ENCODE data around the gene LRRC74B.

Gene LRRC74B

DNA sequence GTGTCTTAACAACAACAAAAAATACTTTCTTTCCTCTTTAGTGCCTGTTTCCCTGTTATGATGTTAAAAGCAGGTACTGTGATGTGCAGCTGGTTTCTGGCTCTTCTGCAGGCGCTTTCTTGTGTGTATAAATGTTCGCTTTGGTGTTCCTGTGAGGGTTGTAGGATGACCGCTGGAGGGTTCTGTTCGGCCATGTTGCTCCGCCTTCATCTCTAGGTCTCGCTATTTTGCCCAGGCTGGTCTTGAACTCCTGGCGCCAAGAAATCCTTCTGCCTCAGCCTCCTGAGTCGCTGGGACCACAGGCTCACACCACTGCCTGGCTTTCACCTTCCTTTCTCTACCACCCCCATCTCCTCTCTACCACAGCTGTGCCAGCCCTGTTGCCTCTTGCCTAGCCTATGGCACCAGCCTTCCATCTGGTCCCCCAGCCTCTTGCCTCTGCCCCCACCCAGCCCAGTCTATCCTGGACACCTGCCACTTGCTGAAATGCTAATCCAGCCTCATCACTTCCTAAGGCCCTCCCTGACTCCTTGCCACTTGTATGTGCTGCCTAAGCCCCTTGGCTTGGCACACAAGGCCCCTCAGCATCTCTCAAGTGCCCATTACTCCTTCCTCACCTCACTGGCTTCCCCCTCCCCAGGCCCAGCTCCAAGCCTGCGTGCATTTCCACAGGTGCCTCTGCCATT is 5.5 kb downstream of the LRRC74B start:
- H3K36me3 ChIP-seq = no peaks in the 10 kb centered on the region
- no peak for TF ChIP-seq CTCF (IDR thresholded peaks at IDR 0.05; ENCODE audit: low read depth, low read length)
- no peaks in the 10 kb centered on the region for H3K27me3 ChIP-seq (ENCODE audit: insufficient read depth, low read depth, severe bottlenecking)
- no peak overlapping the region for H3K4me3 ChIP-seq (ENCODE audit: low read depth, low read length)
- DNase-seq = no peak
- H3K27ac ChIP-seq = no peak overlapping the region
- no peaks in the 10 kb centered on the region for H3K9me3 ChIP-seq (ENCODE audit: severe bottlenecking)

DNA sequence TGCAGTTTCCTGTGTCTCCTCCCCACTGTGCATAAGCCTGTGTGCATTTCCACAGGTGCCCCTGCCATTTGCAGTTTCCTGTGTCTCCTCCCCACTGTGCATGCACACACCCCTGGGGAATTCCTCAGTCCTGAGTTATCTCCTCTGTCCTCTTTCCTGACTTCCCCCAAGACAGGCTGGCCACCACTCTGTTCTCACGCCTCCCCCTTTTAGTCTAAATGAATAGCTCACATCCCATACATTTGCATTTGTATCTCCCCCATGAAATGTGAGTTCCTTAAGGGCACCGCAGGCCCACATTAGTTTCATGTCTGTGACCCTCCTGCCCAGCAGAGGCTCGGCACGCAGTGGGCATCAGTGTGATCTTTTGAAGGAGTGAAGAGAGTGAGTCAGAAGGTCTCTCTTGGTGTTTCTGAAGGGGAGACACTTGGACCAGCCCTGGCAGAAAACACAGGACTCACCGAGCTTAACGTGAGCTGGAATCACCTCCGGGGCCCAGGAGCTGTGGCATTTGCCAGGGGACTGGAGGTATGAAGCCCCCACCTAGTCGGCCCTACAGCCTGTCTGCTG is 6.2 kb downstream of the LRRC74B start:
- Histone ChIP-seq H3K36me3 (no peaks in the 10 kb centered on the region), H3K27me3 (ENCODE audit: insufficient read depth, low read depth, severe bottlenecking) (no peaks in the 10 kb centered on the region), H3K9me3 (ENCODE audit: severe bottlenecking) (no peaks in the 10 kb centered on the region), H3K27ac (no peak overlapping the region), H3K4me3 (ENCODE audit: low read depth, low read length) (no peak overlapping the region)
- TF ChIP-seq CTCF (IDR thresholded peaks at IDR 0.05; ENCODE audit: low read depth, low read length) = no peak
- no peak for DNase-seq

DNA sequence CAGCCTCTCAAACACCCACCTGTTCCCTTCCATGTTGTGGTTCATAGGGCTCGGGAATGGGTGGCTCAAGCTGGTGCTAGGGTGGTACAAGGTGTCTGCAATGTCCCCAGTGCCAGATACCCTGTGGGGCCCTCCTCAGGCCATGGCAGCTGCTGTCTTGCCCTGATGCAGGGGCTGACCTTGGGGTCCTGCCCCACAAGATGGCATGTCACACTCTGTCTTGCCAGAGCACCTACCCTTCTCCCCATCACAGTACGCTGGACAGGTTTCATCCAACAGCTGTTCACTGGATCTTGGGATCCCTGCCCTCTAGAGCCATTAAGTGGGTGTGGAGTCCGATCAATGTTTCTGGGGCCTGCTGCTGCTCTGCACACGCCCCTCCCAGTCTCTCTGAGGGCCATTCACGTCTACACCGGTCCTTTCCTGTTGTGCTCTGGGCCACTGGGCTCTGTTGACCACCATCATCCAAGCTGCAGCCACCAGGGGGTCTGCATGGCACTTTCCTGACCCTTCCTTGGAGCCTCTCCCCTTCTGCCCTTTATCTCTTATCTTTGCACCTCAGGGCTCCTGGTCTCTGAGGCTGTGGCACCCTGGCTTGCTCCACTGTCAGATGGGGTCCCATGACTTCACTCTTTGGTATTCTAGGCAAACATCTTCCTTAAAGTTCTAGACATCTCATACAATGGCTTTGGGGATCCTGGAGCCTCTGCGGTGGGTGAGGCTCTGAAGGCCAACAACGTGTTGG is 7.1 kb downstream of the LRRC74B start:
- TF ChIP-seq CTCF (IDR thresholded peaks at IDR 0.05; ENCODE audit: low read depth, low read length) = no peak
- H3K36me3 ChIP-seq = no peaks in the 10 kb centered on the region

GRCh38 chr22:21054046-21054713 is 8.4 kb downstream of the LRRC74B start:
- no peak for TF ChIP-seq CTCF (IDR thresholded peaks at IDR 0.05; ENCODE audit: low read depth, low read length)
- Histone ChIP-seq H3K36me3 (no peaks in the 10 kb centered on the region), H3K27ac (no peak overlapping the region), H3K9me3 (ENCODE audit: severe bottlenecking) (no peaks in the 10 kb centered on the region), H3K4me3 (ENCODE audit: low read depth, low read length) (no peak overlapping the region), H3K27me3 (ENCODE audit: insufficient read depth, low read depth, severe bottlenecking) (no peaks in the 10 kb centered on the region)
- no peak for DNase-seq

More for the DNA sequence above, 7.1 kb downstream of the LRRC74B start:
- Histone ChIP-seq H3K27ac (no peak overlapping the region), H3K4me3 (ENCODE audit: low read depth, low read length) (no peak overlapping the region), H3K27me3 (ENCODE audit: insufficient read depth, low read depth, severe bottlenecking) (no peaks in the 10 kb centered on the region), H3K9me3 (ENCODE audit: severe bottlenecking) (no peaks in the 10 kb centered on the region)
- no peak for DNase-seq

DNA sequence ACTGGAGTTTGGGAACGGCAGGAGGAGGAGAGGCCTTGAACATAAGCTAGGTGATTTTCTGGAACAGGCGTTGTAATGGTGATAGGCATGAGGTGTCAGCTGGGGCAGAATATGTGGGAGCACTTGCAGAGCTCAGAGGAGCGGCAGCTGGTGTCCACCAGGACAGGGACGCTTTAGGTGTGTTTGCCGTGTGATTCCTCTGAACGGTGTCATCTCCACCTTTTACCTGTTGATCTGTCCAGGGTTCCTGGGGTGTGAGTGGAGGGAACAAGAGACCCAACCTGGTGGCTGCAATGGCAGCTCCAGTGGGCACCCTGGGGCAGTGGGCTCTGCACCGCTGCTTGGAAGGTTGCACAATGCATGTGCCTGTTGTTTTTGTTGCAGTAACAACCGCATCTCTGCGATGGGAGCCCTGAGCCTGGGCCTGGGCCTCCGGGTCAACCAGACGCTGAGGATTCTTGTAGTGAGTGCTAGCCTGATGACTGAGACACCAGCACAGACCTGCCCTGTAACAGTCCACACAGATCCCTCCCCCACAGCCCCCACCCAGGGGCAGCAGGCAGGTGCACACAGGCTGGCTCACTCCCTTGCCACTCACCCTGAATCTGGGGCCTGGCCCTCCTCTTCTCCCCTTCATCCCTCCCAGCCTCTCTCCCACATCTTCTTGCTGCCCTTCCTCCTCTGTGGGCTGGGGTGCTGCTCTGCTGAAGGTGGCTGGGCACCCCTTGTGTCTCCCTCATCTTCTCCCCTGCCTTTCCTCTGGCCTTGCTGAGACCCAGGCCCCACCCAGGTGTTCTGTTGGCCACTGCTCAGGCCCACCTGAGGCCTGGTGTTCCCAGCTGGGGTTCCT is 9.2 kb downstream of the LRRC74B start:
- Histone ChIP-seq H3K36me3 (no peaks in the 10 kb centered on the region), H3K4me3 (ENCODE audit: low read depth, low read length) (no peak overlapping the region), H3K27ac (no peak overlapping the region), H3K9me3 (ENCODE audit: severe bottlenecking) (no peaks in the 10 kb centered on the region), H3K27me3 (ENCODE audit: insufficient read depth, low read depth, severe bottlenecking) (no peaks in the 10 kb centered on the region)
- TF ChIP-seq CTCF (IDR thresholded peaks at IDR 0.05; ENCODE audit: low read depth, low read length) = no peak
- no peak for DNase-seq
